Fibroblast of villous mesenchyme (primary cell): Measurements from ENCODE around the gene TMEM256. TPM values are rescaled to one million over a fixed set of nuclear protein-coding genes. Genes with fewer than 3 reads are reported as not detected.

Experiments used
- DNase-seq: peaks from one replicate; pipeline ENCODE4 v3.0.0-alpha.2; 2010; ENCODE audit warnings: low read depth
- H3K4me3 ChIP-seq: 2 replicates; pipeline ENCODE4 v1.5.1; 2011; ENCODE audit warnings: low read depth, mild to moderate bottlenecking, low read length
- CTCF ChIP-seq: IDR thresholded peaks from 2 replicates; pipeline ENCODE4 v1.5.1; 2012; ENCODE audit warnings: low read depth, mild to moderate bottlenecking, low read length; ENCODE audit not compliant: insufficient read depth
- total RNA-seq: library from RNA; depleted of rRNA; stranded (reverse); fragments of >200 nt; gene quantifications from 2 replicates; pipeline ENCODE4 v1.2.3, GENCODE V29; 2012

The TMEM256 gene
- total RNA-seq, 1 donor = 162 TPM

DNA sequence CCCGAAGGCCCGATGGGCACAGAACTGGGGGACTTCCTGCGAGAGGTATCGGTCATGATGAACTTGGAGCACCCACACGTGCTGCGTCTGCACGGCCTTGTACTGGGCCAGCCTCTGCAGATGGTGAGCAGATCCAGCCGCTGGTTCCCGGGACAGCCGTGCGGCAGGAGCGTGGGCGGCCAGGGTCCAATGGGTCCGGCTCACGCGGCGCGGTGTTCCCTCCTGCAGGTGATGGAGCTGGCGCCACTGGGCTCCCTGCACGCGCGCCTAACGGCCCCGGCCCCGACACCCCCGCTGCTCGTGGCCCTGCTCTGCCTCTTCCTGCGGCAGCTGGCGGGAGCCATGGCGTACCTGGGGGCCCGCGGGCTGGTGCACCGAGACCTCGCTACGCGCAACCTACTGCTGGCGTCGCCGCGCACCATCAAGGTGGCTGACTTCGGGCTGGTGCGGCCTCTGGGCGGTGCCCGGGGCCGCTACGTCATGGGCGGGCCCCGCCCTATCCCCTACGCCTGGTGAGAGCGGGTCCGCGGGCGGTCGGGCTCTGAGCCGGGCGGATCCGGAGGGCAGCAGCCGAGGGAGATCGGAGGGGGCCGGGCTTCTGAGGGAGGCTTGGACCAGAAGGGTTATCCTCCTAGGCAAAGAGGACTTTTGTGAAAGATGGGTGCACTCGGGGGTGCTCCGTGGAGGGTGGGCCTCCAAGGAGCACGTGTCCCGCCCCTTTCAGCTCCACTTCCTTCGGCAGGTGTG lies 20.0 kb downstream of the TMEM256 start:
- no peak for TF ChIP-seq CTCF

GRCh38 chr17:7383371-7383741 lies 20.5 kb downstream of the TMEM256 start:
- DNase-seq = no peak
- no peak for TF ChIP-seq CTCF
- peak overlapping the region; percentile 54 for H3K4me3 ChIP-seq

More for the DNA sequence above, 20.0 kb downstream of the TMEM256 start:
- peak overlapping the region; percentile 54 for H3K4me3 ChIP-seq
- DNase-seq = peak; percentile 31

DNA sequence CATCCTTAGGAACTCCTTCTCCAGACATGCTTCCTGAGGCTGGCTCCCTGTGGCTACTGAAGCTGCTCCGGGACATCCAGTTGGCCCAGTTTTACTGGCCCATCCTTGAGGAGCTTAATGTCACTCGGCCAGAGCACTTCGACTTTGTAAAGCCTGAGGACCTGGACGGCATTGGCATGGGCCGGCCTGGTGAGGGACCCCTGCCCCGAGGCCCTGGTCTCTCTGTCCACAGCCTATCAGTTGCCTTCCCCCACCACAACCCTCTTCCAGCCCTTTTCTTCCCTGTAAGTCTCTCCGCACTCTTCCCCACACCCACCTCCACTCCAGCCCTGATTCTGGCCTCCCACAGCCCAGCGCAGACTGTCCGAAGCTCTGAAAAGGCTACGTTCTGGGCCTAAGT lies 21.0 kb downstream of the TMEM256 start:
- no peak for TF ChIP-seq CTCF
- H3K4me3 ChIP-seq = no peak overlapping the region
- no peak for DNase-seq

DNA sequence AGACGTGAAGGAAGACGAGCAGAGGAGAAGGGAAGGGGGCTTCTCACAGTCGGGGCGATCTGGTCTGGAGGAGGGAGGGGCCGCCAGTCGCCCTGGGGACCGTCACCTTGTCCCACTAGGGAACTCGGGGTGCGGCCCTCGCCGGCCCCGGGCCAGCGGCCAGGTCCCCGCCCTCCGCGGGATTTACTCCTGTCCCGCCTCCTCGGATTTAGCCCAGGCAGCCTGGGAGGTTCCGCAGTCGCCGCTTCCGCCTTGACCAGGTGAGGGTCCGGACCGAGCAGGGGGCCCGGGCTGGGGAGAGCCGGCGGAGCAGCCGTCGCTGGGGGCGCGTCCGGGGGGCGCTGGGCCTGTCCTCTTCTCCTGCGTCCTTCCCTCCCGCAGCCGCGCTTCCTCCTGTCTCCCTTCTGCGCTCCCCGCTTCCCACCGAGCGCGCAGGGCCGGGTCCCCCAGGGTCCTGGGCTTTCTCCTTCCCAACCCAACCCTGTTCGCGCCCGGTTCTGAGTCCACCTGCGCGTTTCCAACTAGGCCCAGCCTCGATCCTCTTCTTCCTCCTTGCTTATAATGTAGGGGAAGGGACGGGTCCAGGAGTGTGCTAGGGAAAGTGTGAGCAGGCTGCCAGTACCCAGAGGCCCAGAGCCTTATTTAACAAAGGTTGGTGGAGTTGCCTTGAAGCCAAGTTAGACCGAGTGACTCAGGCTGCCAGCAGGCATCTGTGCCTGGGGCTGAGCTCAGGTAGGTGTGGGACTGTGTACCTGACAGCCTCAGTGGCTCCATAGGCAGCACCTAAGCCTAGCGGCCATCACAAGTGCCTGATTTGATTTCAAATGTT lies 22.8 kb downstream of the TMEM256 start, which contains the start of gene TNK1:
Gene TNK1 (plus strand): TSS at position 235 of the 829 bp plus-strand sequence. CDS start 1,838 bp downstream, outside the sequence.
- TF ChIP-seq CTCF = no peak
- DNase-seq = no peak
- peak within 1 kb of the TSS; percentile 33 for H3K4me3 ChIP-seq

- no peak overlapping the region for H3K4me3 ChIP-seq
- no peak for TF ChIP-seq CTCF
- DNase-seq = peak; percentile 16
Observed at GRCh38 chr17:7380321-7380720, 23.6 kb downstream of the TMEM256 start.

DNA sequence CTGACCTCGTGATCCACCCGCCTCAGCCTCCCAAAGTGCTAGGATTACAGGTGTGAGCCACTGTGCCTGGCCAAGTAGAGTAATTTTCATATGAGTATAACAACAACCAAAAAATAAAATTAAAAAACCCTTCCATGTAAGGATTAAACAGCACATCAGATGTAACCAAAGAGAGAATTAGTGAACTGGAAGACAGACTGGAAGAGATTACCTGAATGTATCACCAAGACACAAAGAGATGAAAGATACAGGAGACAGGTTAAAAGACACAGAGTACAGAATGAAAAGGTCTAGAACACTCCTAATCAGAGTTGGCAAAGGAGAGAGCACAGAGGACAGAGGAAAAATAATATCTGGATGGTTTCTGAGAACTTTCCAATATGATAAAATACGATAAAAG lies 24.8 kb downstream of the TMEM256 start:
- TF ChIP-seq CTCF = no peak
- DNase-seq = no peak
- H3K4me3 ChIP-seq = no peak overlapping the region
